Naive thymus-derived CD8-positive, alpha-beta T cell (primary cell): Measurements from ENCODE around the gene GRIK4. TPM values are rescaled to one million over a fixed set of nuclear protein-coding genes. Genes with fewer than 3 reads are reported as not detected.

ENCODE experiments used
- ATAC-seq, 2 donors: fragments of 150-1000 bp; cut with Tn5 transposase in 1 of 2; sonication (Bioruptor Pico), chemical (Tn5 transposase) in 1 of 2; 1 replicate in 1 of 2; 2 replicates in 1 of 2; pipeline ENCODE4 v1.10.0; 2021; ENCODE audit warnings: mild to moderate bottlenecking in 2 of 2, moderate library complexity in 2 of 2
- POLR2A ChIA-PET: fragments of 350-600 bp; sonication (Branson Sonifier 250); formaldehyde crosslinking; loops from one replicate; lab custom pipeline; 2021; ENCODE audit warnings: antibody characterized with exemption; lab: Charles Lee
- DNase-seq, 10 donors: peaks; one replicate each; pipeline versions ENCODE4 v3.0.0 to v3.0.0-alpha.2; 2020 to 2022
- H3K27ac Mint-ChIP-seq, 10 donors: one replicate each; pipeline ENCODE4 v1.8.0; 2020 to 2022; ENCODE audit warnings: mild to moderate bottlenecking in 10 of 10, mixed read lengths in 10 of 10, moderate library complexity in 4 of 10, inconsistent platforms in 1 of 10
- H3K27me3 Mint-ChIP-seq, 5 donors: one replicate each; pipeline ENCODE4 v1.8.0; 2021 to 2022; ENCODE audit warnings: mixed read lengths in 5 of 5
- H3K36me3 Mint-ChIP-seq, 3 donors: one replicate each; pipeline ENCODE4 v1.8.0; 2020 to 2022; ENCODE audit warnings: mixed read lengths in 3 of 3, mild to moderate bottlenecking in 2 of 3, inconsistent platforms in 1 of 3
- H3K4me1 Mint-ChIP-seq, 4 donors: one replicate each; pipeline ENCODE4 v1.8.0; 2021 to 2022; ENCODE audit warnings: mixed read lengths in 4 of 4
- H3K4me3 Mint-ChIP-seq, 10 donors: one replicate each; pipeline ENCODE4 v1.8.0; 2020 to 2022; ENCODE audit warnings: mild to moderate bottlenecking in 10 of 10, mixed read lengths in 10 of 10, moderate library complexity in 6 of 10, inconsistent platforms in 1 of 10
- H3K9me3 Mint-ChIP-seq, 9 donors: one replicate each; pipeline ENCODE4 v1.8.0; 2020 to 2022; ENCODE audit warnings: mixed read lengths in 9 of 9, mild to moderate bottlenecking in 3 of 9, inconsistent platforms in 1 of 9, moderate library complexity in 1 of 9
- polyA plus RNA-seq, 3 donors: library from polyadenylated mRNA; unstranded; fragments of 300-500 nt; fragmentation: Illumina TruSeq; gene quantifications; one replicate each; pipeline ENCODE4 v1.2.3, GENCODE V29; 2021
- total RNA-seq, 8 experiments: library from RNA in 2 of 8; stranded (reverse) in 2 of 8; gene quantifications; one replicate each; pipeline ENCODE4 v1.2.3 and lab custom pipeline; 2021 to 2026

The GRIK4 gene
- total and polyA plus RNA-seq, 5 experiments from 2014 or later, result not detected

DNA sequence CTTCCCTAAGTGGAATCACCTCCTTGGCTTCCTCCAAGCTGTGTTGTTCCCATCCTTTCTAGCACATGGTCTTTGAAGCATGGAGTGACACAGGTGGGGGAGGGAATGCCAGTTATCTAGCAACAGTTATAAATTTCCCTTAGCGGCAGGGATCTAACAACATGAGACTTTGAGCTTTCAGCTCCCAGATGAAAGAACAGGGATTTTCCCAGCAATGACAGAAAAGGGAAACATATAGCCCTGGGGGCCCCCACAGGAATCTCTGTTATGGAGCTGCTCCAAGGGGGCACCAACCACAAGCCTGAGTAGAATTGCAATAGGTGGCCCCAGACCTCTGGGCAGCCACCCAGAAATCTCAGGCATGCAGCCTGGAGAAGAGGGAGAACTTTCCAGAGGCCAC lies 163.0 kb downstream of the GRIK4 start:
- POLR2A ChIA-PET, result no interaction called here
- H3K4me1 Mint-ChIP-seq, result no peaks in the 10 kb centered on the region
- peaks cover 0 to 3% (median 0%) of the 10 kb centered on the region in 9 donors for H3K9me3 Mint-ChIP-seq
- H3K4me3 Mint-ChIP-seq, result no peak overlapping the region
- ATAC-seq (no peak), DNase-seq (no peak)
- peaks cover 10 to 31% (median 23%) of the 10 kb centered on the region in 5 donors for H3K27me3 Mint-ChIP-seq
- H3K36me3 Mint-ChIP-seq, result no peaks in the 10 kb centered on the region
- peak overlapping the region in 1 of 10 donors; percentile 31 for H3K27ac Mint-ChIP-seq

DNA sequence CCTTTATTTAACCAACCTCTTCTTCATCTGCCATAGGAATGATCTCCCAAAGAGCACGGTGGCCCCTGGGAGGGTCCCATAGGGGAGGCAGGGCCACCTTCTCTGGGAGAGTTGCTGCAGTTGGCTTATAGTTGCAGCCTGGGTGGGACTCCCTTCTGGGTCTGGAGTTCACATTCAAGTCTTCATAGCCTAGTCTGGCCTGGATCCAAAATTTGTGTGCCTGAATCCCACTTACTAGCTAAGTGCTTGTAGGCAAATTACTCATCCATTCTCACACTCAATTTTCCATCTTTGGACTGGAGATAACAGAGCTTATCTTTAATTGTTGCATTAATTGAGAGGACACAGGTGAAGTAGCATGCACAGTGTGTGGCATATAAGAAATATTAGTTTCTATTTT lies 163.6 kb downstream of the GRIK4 start:
- H3K27me3 Mint-ChIP-seq, result peaks cover 10 to 32% (median 26%) of the 10 kb centered on the region in 5 donors

DNA sequence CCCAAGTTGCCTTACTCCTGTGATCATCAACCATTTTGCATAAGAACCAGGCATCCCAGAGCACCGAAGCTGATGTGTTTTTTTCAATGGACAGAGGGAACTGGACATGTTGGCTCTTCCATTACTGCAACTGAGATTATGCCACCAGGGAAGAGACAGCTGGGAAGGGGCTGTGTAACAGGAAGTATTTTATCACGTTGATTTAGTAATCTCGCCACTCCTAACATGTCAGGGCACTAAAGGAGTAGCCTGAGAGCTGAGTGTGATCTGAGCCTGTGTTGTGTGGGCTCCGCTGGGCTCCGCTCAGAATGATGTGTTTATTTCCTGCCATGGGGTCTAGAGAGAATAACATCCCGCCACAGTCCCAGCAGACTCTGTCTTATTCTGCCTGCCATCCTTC lies 165.4 kb downstream of the GRIK4 start:
- no peak overlapping the region for H3K4me3 Mint-ChIP-seq
- POLR2A ChIA-PET, result no interaction called here
- ATAC-seq, result no peak

More for the DNA sequence above, 163.6 kb downstream of the GRIK4 start:
- DNase-seq (peak in 1 of 10 donors; percentile 28), ATAC-seq (no peak)
- POLR2A ChIA-PET, result no interaction called here
- H3K36me3 Mint-ChIP-seq, result no peaks in the 10 kb centered on the region
- H3K9me3 Mint-ChIP-seq, result peaks cover 0 to 3% (median 0%) of the 10 kb centered on the region in 9 donors
- no peak overlapping the region for H3K27ac Mint-ChIP-seq
- H3K4me1 Mint-ChIP-seq, result no peaks in the 10 kb centered on the region
- no peak overlapping the region for H3K4me3 Mint-ChIP-seq

DNA sequence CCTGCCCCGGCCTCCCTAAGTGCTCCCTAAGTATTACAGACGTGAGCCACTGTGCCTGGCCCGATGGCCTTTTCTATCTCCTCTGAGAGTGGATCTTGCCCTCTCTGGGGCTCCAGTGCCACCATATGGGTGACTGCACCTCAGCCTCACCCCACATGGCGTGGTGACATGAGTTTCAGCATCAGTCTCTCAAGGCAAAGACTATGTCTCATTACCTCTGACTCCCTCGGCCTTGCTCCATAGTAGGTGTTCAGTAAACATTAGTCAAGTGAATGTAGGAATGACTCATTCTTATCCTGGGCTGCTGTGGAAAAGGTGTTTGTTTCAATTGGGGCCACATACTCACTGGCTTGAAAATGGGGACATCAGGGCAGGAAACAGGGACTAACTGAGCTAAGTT lies 168.8 kb downstream of the GRIK4 start:
- no peak for ATAC-seq
- Mint-ChIP-seq H3K36me3 (no peaks in the 10 kb centered on the region), H3K27ac (no peak overlapping the region)

More for the DNA sequence above, 165.4 kb downstream of the GRIK4 start:
- DNase-seq, result peak in 1 of 10 donors; percentile 7
- H3K27ac Mint-ChIP-seq, result no peak overlapping the region
- no peaks in the 10 kb centered on the region for H3K36me3 Mint-ChIP-seq
- H3K4me1 Mint-ChIP-seq, result no peaks in the 10 kb centered on the region
- peaks cover 6 to 42% (median 22%) of the 10 kb centered on the region in 5 donors for H3K27me3 Mint-ChIP-seq
- peaks cover 0 to 3% (median 0%) of the 10 kb centered on the region in 9 donors for H3K9me3 Mint-ChIP-seq

DNA sequence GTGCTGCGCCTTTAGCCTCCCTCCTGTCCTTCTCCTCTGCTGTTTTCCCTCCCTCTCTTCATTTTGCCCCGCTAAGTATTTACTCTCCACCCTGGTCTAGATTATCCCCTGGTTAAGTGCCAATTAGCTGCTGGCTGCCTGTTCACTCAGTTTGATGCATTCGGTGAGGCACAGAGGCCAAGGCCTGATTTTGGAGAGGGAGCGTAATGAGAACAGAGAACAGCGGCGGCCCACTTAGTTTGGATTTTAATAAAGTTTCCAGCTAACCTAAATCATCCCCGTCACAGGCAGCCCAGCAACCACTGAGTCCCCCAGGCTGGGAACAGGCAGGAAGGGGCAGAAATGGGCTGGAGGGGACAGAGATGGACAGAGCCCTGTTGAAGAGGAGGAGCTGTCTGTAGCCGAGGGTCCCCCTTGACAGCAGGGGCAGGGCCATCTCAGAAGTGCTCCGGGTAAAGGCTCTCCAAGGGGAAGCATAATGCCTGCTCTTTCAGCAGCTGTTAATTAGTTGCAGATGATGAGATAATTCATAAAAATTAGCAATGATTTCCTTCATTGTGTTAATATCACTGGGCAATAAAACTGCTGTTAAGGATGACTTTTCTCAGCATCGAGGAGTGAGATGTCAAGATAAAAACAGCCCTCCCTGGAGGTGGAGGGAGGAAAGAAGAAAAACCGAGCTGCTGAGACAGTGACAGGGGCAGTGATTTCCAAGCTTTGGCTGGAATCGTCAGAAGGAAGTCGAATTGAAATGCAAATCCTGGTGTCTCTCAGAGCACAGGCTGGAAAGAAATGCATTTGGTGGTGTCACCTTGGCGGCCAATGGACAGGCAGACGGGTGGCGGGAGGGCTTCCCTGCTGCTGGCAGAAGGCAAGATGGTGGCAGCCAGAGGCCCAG lies 170.1 kb downstream of the GRIK4 start:
- H3K9me3 Mint-ChIP-seq, result no peaks in the 10 kb centered on the region
- no peaks in the 10 kb centered on the region for H3K36me3 Mint-ChIP-seq
- no peak for ATAC-seq
- no peak for DNase-seq
- POLR2A ChIA-PET, result no interaction called here
- no peak overlapping the region for H3K27ac Mint-ChIP-seq
- no peak overlapping the region for H3K4me3 Mint-ChIP-seq
- peaks cover 6 to 64% (median 28%) of the 10 kb centered on the region in 5 donors for H3K27me3 Mint-ChIP-seq
- peaks cover 0 to 2% (median 0%) of the 10 kb centered on the region in 4 donors for H3K4me1 Mint-ChIP-seq

More for the DNA sequence above, 168.8 kb downstream of the GRIK4 start:
- POLR2A ChIA-PET, result no interaction called here
- Mint-ChIP-seq H3K9me3 (no peaks in the 10 kb centered on the region), H3K27me3 (peaks cover 3 to 63% (median 28%) of the 10 kb centered on the region in 5 donors), H3K4me1 (peaks cover 0 to 2% (median 0%) of the 10 kb centered on the region in 4 donors), H3K4me3 (no peak overlapping the region)
- no peak for DNase-seq

DNA sequence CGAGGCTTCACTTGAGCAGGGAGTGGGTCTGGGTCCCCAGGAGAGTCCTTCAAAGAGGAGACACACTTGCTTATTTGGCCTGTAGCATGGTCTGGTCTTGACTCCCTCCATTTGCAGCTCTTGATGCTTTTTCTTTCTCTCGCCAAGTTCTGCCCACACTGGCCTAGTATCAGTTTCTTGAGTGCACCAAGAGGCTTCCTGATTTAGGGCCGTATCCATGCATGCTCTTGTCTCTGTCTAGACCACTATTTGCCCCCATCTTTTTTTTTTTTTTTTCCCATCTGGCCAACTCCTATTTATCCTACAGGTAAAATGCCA lies 170.7 kb downstream of the GRIK4 start:
- H3K4me3 Mint-ChIP-seq, result no peak overlapping the region
- DNase-seq (no peak), ATAC-seq (no peak)
- no peaks in the 10 kb centered on the region for H3K9me3 Mint-ChIP-seq
- H3K4me1 Mint-ChIP-seq, result peaks cover 0 to 2% (median 0%) of the 10 kb centered on the region in 4 donors
- no peaks in the 10 kb centered on the region for H3K36me3 Mint-ChIP-seq
- POLR2A ChIA-PET, result no interaction called here
- H3K27ac Mint-ChIP-seq, result no peak overlapping the region
- H3K27me3 Mint-ChIP-seq, result peaks cover 6 to 58% (median 27%) of the 10 kb centered on the region in 5 donors

DNA sequence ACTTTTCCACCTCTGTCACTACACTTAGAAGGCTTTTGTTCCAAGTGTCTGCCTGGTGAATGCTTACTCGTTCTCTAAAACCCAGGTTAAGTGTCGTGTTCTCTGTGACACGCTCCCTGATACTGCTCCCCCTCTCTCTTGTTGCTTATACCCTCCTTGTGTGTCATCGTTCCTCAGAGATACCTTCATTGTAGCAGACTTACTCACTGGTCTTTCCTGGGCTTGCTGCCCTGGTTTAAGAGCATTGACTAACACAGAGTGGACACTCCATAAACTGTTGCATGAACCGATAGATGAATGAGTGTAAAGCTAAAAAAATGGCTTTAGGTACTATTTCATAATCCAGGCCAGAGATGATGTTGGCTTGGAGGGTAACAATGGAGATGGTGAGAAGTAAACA lies 171.3 kb downstream of the GRIK4 start:
- POLR2A ChIA-PET, result no interaction called here
- H3K4me1 Mint-ChIP-seq, result peaks cover 0 to 2% (median under 1%) of the 10 kb centered on the region in 4 donors

DNA sequence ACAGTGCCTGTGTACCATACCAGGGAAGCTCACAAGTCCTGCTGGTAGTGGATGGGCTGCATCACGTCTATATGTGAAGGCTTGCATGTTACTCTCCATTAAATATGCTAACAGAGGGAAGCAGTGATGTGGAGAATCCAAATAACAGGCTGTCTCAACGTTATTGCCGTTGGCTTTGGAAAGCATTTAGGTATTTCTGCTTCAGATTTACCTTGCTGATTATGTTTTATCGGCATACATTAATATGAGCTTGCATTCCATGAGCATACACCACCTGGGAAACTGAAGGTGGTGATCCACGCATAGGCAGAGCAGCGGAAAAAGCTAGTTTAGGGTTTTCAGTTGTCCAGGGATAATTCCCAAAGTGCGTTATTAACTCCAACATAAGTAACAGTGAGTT lies 175.0 kb downstream of the GRIK4 start:
- Mint-ChIP-seq H3K36me3 (no peaks in the 10 kb centered on the region), H3K4me1 (peaks cover 0 to 4% (median under 1%) of the 10 kb centered on the region in 4 donors), H3K27ac (no peak overlapping the region), H3K27me3 (peaks cover 15 to 71% (median 40%) of the 10 kb centered on the region in 5 donors), H3K9me3 (no peaks in the 10 kb centered on the region), H3K4me3 (no peak overlapping the region)
- DNase-seq (no peak), ATAC-seq (no peak)
- POLR2A ChIA-PET, result no interaction called here

More for the DNA sequence above, 171.3 kb downstream of the GRIK4 start:
- no peaks in the 10 kb centered on the region for H3K9me3 Mint-ChIP-seq
- H3K36me3 Mint-ChIP-seq, result no peaks in the 10 kb centered on the region
- no peak for DNase-seq
- no peak overlapping the region for H3K4me3 Mint-ChIP-seq
- no peak overlapping the region for H3K27ac Mint-ChIP-seq
- no peak for ATAC-seq
- H3K27me3 Mint-ChIP-seq, result peaks cover 6 to 62% (median 27%) of the 10 kb centered on the region in 5 donors

DNA sequence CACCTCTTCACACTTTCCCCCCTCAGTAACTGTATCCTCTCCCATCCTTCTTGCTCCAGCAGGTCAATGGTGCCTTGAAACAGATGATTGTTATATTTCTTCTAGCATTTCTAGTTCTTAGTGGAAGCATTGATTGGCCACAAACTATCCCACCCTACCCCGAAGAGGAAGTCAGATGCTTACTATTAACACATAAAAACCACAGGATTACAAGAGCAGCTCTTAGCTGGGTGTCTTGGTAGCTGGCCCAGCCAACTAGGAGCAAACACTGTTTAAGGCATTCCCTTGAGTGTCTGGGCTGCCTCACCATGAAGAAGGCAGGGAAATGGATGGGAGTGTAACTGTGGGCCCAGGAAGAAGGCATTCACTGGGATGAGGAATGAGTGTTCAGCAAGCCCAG lies 176.6 kb downstream of the GRIK4 start:
- DNase-seq, result no peak
- H3K4me1 Mint-ChIP-seq, result peaks cover 0 to 4% (median 2%) of the 10 kb centered on the region in 4 donors
- no peaks in the 10 kb centered on the region for H3K36me3 Mint-ChIP-seq
- no peak overlapping the region for H3K4me3 Mint-ChIP-seq
- POLR2A ChIA-PET, result no interaction called here
- peaks cover 21 to 69% (median 42%) of the 10 kb centered on the region in 5 donors for H3K27me3 Mint-ChIP-seq
- ATAC-seq, result no peak
- no peak overlapping the region for H3K27ac Mint-ChIP-seq
- no peaks in the 10 kb centered on the region for H3K9me3 Mint-ChIP-seq

DNA sequence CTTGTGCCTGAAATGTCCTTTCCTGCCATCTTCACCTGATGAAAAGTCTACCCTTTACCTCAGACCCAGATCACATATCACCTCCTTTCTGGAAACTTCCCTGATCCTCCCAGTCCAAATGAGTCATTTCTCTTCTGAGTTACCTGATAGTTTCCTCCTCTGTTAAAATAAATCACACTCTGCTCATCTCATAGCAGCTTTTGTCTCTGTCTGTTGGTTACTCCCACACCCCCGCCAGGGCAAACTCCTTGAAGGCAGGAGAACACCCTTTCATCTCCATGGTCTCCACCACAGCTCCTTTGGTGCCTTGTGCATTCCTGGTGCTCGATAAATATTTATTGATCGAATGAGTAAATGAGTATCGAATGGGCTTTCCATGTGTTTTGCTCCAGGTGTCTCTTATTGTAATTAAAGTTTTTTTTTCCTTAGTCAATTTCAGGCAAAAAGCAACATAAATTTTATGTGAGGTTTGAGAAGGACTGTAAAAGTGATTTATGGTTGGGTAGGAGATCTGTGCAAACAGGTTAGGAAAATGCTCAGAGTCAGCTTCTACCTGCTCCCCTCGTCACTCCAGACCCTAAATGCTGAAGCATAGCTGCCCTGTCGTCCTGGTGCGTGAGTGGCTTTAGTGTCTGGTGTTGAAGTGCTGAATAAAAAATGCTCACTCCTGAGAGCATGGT lies 178.2 kb downstream of the GRIK4 start:
- POLR2A ChIA-PET, result no interaction called here
- Mint-ChIP-seq H3K36me3 (no peaks in the 10 kb centered on the region), H3K4me3 (no peak overlapping the region), H3K27ac (no peak overlapping the region), H3K9me3 (no peaks in the 10 kb centered on the region), H3K4me1 (peaks cover 0 to 4% (median 2%) of the 10 kb centered on the region in 4 donors), H3K27me3 (peaks cover 21 to 60% (median 42%) of the 10 kb centered on the region in 5 donors)
- DNase-seq (no peak), ATAC-seq (no peak)

DNA sequence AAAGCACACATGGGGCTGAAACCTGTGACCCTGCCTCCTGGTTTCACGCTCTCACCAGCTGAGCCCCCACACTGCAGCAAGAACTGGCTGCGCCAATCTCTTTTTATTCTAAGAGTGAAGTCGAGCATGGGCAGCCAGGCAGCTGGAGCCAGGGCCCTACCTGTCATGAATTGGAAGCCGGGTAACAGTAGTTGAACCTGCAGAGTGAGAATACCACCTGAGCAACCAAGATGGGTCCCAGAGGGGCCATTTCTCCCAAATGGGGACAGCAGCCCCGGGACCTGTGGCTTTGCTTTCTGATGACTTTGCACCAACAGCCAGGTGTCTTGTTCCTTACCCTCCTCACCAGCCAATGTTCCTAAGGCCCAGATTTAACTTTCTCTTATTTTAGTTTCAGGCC lies 178.9 kb downstream of the GRIK4 start:
- Mint-ChIP-seq H3K4me1 (peaks cover 0 to 4% (median under 1%) of the 10 kb centered on the region in 4 donors), H3K27me3 (peaks cover 19 to 57% (median 41%) of the 10 kb centered on the region in 5 donors), H3K4me3 (no peak overlapping the region), H3K27ac (no peak overlapping the region), H3K9me3 (no peaks in the 10 kb centered on the region), H3K36me3 (no peaks in the 10 kb centered on the region)
- ATAC-seq (no peak), DNase-seq (peak in 1 of 10 donors; percentile 52)
- POLR2A ChIA-PET, result no interaction called here

DNA sequence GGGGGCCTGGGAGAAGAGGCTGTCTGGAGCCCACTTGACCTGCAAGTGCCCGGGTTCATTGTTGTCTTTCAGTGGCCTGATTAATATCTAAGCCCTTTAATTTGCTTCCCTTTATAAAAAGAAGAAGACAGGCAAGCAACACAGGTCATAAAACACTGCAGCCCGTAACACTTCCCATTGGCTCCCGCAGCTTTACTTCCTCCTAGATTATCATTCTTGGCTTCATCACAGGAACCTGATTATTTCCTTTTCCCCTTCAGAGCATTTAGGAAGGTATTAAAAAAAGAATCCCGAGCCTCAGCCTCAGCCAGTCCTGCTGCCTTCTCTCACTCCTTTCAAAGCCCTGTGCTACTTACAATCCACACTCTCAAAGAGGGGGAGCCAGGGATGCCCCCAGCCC lies 183.2 kb downstream of the GRIK4 start:
- Mint-ChIP-seq H3K36me3 (no peaks in the 10 kb centered on the region), H3K4me3 (no peak overlapping the region), H3K9me3 (no peaks in the 10 kb centered on the region), H3K4me1 (peaks cover 0 to 2% (median 0%) of the 10 kb centered on the region in 4 donors), H3K27me3 (peaks cover 12 to 38% (median 25%) of the 10 kb centered on the region in 5 donors), H3K27ac (no peak overlapping the region)
- ATAC-seq (no peak), DNase-seq (no peak)
- POLR2A ChIA-PET, result no interaction called here

DNA sequence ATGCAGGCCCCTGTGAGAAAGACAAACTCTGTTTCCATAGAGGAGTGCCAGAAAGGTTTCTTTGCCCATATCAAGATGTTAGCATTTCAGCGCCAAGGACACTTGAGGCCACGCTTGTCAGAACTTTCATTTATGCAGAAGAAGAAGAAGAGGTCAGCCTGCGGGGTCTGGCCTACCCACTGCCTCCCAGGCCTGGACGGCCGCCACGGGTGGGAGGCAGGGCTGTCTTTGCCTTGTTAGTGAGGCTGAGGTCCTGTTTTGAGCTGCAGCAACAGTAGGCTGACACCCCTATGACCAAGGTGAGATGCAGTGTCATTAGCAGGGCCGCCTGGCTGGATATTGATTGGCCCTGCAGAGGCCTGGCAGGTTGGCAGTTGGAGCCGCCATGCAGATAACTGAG lies 183.9 kb downstream of the GRIK4 start:
- Mint-ChIP-seq H3K27ac (no peak overlapping the region), H3K36me3 (no peaks in the 10 kb centered on the region), H3K4me1 (peaks cover 0 to 2% (median 0%) of the 10 kb centered on the region in 4 donors), H3K9me3 (no peaks in the 10 kb centered on the region), H3K4me3 (no peak overlapping the region), H3K27me3 (peaks cover 12 to 37% (median 22%) of the 10 kb centered on the region in 5 donors)
- DNase-seq (no peak), ATAC-seq (no peak)
- POLR2A ChIA-PET, result no interaction called here
